A673 (cell line): ENCODE results near the gene PSMB2.

Experiments
- CTCF ChIP-seq: fragments of 300-800, 200-600 bp; sonication (generic); conservative IDR thresholded peaks from 2 replicates; pipeline ENCODE4 v1.5.1; 2017; ENCODE audit warnings: low read depth, mild to moderate bottlenecking, antibody characterized with exemption, low read length, moderate library complexity, mixed read lengths
- EZH2 ChIP-seq: fragments of 200-600 bp; sonication (generic); IDR thresholded peaks from 2 replicates; pipeline ENCODE4 v1.6.1; 2017; ENCODE audit warnings: borderline replicate concordance, low read depth, mild to moderate bottlenecking, mixed read lengths, antibody characterized with exemption, low read length; ENCODE audit not compliant: poor library complexity, severe bottlenecking

GRCh38 chr1:35574655-35575415 lies 66.5 kb downstream of the PSMB2 start:
- TF ChIP-seq EZH2 (no peak), CTCF (no peak)
